HG03064 (cell line): ENCODE data around the gene AURKAIP1.
"Not testable (repeated sequence)": the region's sequence is repeated elsewhere in the genome, so short reads cannot be mapped to it uniquely, and the experiment has no call there.

Experiments used
- ATAC-seq: cut with Tn5 transposase; IDR thresholded peaks from one replicate; pipeline ENCODE4 v1.9.1; 2021; ENCODE audit warnings: low read depth; ENCODE audit not compliant: unreplicated experiment

Gene AURKAIP1

GRCh38 chr1:1374929-1375662, at the start of gene AURKAIP1:
TSS of gene AURKAIP1 (minus strand) at chr1:1375207. CDS start at chr1:1374756, 451 bp downstream.
- ATAC-seq: peak; percentile 86

- ATAC-seq: no peak
Observed at GRCh38 chr1:1424707-1425106, 49.7 kb upstream of the AURKAIP1 start.

- ATAC-seq: no peak
Observed at GRCh38 chr1:1423245-1423597, 48.2 kb upstream of the AURKAIP1 start.

- ATAC-seq: no peak
Observed at GRCh38 chr1:1422465-1423244, 47.6 kb upstream of the AURKAIP1 start.

- no peak for ATAC-seq
Observed at GRCh38 chr1:1421907-1422464, 47.0 kb upstream of the AURKAIP1 start.

- ATAC-seq: no peak
Observed at GRCh38 chr1:1421147-1421906, 46.3 kb upstream of the AURKAIP1 start, which contains the start of gene ANKRD65. TSS of gene ANKRD65 (minus strand) at chr1:1421276. CDS start at chr1:1421005, 271 bp downstream.

- no peak for ATAC-seq
Observed at GRCh38 chr1:1420654-1421141, 45.7 kb upstream of the AURKAIP1 start.

- no peak for ATAC-seq
Observed at GRCh38 chr1:1419813-1420653, 45.0 kb upstream of the AURKAIP1 start.

- no peak for ATAC-seq
Observed at GRCh38 chr1:1419363-1419812, 44.4 kb upstream of the AURKAIP1 start.

- ATAC-seq: no peak
Observed at GRCh38 chr1:1418464-1419362, 43.7 kb upstream of the AURKAIP1 start.

GRCh38 chr1:1417825-1418463, 42.9 kb upstream of the AURKAIP1 start:
- ATAC-seq: not testable (repeated sequence)

- not testable (repeated sequence) for ATAC-seq
Observed at GRCh38 chr1:1417396-1417795, 42.4 kb upstream of the AURKAIP1 start.

GRCh38 chr1:1415751-1416150, 40.7 kb upstream of the AURKAIP1 start:
- ATAC-seq: no peak

- ATAC-seq: not testable (repeated sequence)
Observed at GRCh38 chr1:1412311-1412902, 37.4 kb upstream of the AURKAIP1 start.

- ATAC-seq: no peak
Observed at GRCh38 chr1:1411626-1412025, 36.6 kb upstream of the AURKAIP1 start.

- not testable (repeated sequence) for ATAC-seq
Observed at GRCh38 chr1:1410238-1410637, 35.2 kb upstream of the AURKAIP1 start.

- ATAC-seq: peak; percentile 29
Observed at GRCh38 chr1:1407636-1408318, 32.8 kb upstream of the AURKAIP1 start.
